ENCODE results near the gene MAGOH. TPM values are rescaled to one million over a fixed set of nuclear protein-coding genes. Genes with fewer than 3 reads are reported as not detected.
"Not testable (repeated sequence)": the region's sequence is repeated elsewhere in the genome, so short reads cannot be mapped to it uniquely, and the experiment has no call there.

Gene MAGOH
- total RNA-seq, 1 experiment from 2014 or later = 48.9 TPM

DNA sequence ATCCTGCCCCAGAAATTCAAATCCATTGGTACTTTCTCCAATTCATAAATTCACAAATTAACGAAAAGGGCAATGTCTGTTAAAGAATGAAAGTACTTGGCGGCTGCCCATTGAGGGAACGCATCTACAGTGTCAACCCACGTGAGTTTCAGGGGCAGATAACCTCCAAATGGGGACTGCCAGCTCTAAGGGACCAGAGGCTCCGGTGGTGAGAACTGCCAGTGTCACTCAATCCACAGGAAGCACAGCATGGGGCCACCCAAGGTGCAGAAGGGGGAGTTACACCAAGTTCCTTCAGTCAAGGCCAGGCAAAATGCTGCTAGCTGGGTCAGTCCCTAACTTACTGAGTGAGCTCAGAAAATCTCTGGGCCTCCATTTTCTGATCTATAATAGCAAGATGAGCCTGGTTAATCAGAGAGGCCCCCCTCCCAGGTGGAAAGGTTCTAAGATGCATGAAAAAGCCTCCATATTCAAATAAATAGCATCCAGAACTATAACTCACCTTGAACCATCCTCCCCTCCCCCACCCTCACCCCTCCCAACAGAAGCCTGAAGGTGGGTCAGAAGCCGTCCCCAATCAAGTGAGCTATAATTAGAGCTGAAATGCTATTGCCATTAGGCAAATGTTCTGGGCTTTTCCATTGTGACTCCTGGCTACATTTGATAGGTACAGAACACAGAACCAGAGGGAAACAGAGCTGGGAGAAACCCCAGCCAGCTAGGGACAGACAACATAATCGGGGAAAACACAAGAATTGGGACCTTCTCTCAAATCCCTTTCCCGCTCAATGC lies 47.8 kb upstream of the MAGOH start:
- Histone ChIP-seq H3K79me2 (ENCODE audit: low read length) (no peaks in the 10 kb centered on the region), H3K9ac (ENCODE audit: low read length) (no peak overlapping the region), H3K4me3 (ENCODE audit: low read length) (no peak overlapping the region), H2AFZ (ENCODE audit: low read length) (no peak overlapping the region), H3K4me2 (ENCODE audit: low read length) (no peak overlapping the region), H3K9me3 (ENCODE audit: low read length) (no peaks in the 10 kb centered on the region), H3K36me3 (ENCODE audit: low read depth, low read length) (peaks cover 29% of the 10 kb centered on the region), H3K27ac (ENCODE audit: low read length) (no peak overlapping the region), H3K27me3 (ENCODE audit: low read length) (no peaks in the 10 kb centered on the region), H3K4me1 (ENCODE audit: insufficient read depth, low read length) (no peaks in the 10 kb centered on the region), H3F3A (ENCODE audit: low read length, unreplicated experiment) (no peaks in the 10 kb centered on the region), H4K20me1 (ENCODE audit: low read length) (no peaks in the 10 kb centered on the region), H3K9me2 (replicated peaks; ENCODE audit: low read length) (no peaks in the 10 kb centered on the region)
- ChIA-PET CTCF (no interaction called here), POLR2A (ENCODE audit: unreplicated experiment) (no interaction called here)
- ATAC-seq = no peak
- DNase-seq = no peak
- intact Hi-C loops (cut with micrococcal nuclease) = no loop called here
- TF ChIP-seq, protein P1, sequence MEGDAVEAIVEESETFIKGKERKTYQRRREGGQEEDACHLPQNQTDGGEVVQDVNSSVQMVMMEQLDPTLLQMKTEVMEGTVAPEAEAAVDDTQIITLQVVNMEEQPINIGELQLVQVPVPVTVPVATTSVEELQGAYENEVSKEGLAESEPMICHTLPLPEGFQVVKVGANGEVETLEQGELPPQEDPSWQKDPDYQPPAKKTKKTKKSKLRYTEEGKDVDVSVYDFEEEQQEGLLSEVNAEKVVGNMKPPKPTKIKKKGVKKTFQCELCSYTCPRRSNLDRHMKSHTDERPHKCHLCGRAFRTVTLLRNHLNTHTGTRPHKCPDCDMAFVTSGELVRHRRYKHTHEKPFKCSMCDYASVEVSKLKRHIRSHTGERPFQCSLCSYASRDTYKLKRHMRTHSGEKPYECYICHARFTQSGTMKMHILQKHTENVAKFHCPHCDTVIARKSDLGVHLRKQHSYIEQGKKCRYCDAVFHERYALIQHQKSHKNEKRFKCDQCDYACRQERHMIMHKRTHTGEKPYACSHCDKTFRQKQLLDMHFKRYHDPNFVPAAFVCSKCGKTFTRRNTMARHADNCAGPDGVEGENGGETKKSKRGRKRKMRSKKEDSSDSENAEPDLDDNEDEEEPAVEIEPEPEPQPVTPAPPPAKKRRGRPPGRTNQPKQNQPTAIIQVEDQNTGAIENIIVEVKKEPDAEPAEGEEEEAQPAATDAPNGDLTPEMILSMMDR (conservative IDR thresholded peaks at IDR 0.05; ENCODE audit: low read depth, low read length) = no peak
- TF ChIP-seq EZH2 (IDR thresholded peaks at IDR 0.05; ENCODE audit: low read length, unreplicated experiment) = no peak
- TF ChIP-seq EZH2phosphoT487 (IDR thresholded peaks at IDR 0.05; ENCODE audit: borderline replicate concordance, low read length) = no peak
- BruUV-seq (replicated peaks) = no TSS peak

DNA sequence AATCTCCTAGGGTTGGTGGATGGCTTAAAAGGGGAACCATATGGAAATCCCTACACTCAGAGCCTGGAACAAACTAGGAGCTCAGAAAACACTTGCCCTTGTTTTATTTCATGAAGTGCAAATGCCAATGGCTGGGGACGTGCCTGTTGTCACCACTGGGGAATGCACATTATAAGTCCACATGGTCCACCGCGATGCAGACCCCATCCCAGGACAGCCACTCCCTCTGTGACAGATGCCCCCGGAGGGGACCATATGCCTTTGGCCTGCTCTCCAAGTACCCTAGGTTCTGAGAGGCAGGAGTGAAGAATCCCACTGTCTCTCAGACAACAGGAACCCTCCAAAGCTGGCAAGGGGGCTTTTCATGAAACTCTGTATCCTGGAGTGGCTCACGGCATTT lies 47.2 kb upstream of the MAGOH start:
- TF ChIP-seq, protein P1 (conservative IDR thresholded peaks at IDR 0.05; ENCODE audit: low read depth, low read length) = no peak
- TF ChIP-seq EZH2 (IDR thresholded peaks at IDR 0.05; ENCODE audit: low read length, unreplicated experiment) (no peak), EZH2phosphoT487 (IDR thresholded peaks at IDR 0.05; ENCODE audit: borderline replicate concordance, low read length) (no peak)
- Histone ChIP-seq H3K9me3 (ENCODE audit: low read length) (no peaks in the 10 kb centered on the region), H3K27ac (ENCODE audit: low read length) (no peak overlapping the region), H2AFZ (ENCODE audit: low read length) (no peak overlapping the region), H3K27me3 (ENCODE audit: low read length) (no peaks in the 10 kb centered on the region), H3K36me3 (ENCODE audit: low read depth, low read length) (peaks cover 29% of the 10 kb centered on the region), H3K4me1 (ENCODE audit: insufficient read depth, low read length) (no peaks in the 10 kb centered on the region), H3F3A (ENCODE audit: low read length, unreplicated experiment) (no peaks in the 10 kb centered on the region), H3K4me2 (ENCODE audit: low read length) (no peak overlapping the region), H4K20me1 (ENCODE audit: low read length) (no peaks in the 10 kb centered on the region), H3K9me2 (replicated peaks; ENCODE audit: low read length) (no peaks in the 10 kb centered on the region), H3K9ac (ENCODE audit: low read length) (no peak overlapping the region), H3K4me3 (ENCODE audit: low read length) (no peak overlapping the region), H3K79me2 (ENCODE audit: low read length) (no peaks in the 10 kb centered on the region)
- ChIA-PET CTCF (no interaction called here), POLR2A (ENCODE audit: unreplicated experiment) (no interaction called here)
- DNase-seq = no peak
- BruUV-seq (replicated peaks) = no TSS peak
- ATAC-seq = no peak
- intact Hi-C loops (cut with micrococcal nuclease) = no loop called here

DNA sequence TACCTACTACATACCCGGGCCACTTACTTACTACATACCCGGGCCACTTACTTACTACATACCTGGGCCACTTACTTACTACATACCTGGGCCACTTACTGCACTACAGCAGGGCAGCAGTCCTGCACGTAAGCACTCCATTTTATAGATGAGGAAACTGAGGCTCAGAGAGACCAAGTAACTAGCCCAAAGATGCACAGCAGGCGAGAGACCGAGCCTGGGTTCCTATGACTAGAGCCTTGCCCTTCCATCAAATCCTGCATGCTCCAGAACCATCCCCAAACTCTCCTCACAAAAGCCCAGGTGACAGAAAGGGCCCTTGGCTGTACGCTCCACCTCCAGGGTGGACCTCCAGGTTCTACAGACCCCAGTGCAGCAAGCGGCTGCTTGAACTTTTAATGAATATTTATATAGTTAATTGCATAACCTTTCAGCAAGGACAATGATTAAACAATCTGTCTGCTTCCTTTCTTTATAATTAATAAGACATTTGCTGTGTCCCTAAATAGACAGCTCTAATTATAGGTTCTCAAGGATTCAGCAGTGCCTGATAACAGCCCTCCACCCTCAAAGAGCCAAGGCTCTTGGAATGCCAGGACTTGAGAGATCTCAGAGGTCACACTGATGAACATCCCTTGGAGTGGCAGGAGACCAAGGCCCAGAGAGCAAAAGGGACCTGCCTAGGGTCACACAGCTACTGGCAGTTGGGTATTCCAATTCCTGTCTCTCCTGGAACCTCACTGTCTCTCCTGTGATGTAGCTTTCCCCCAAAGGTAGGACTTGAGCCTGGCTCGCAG lies 46.1 kb upstream of the MAGOH start:
- no peak for DNase-seq
- H3K4me1 ChIP-seq (ENCODE audit: insufficient read depth, low read length) = no peaks in the 10 kb centered on the region
- BruUV-seq (replicated peaks) = no TSS peak
- no peak for ATAC-seq
- ChIA-PET POLR2A (ENCODE audit: unreplicated experiment) (no interaction called here), CTCF (no interaction called here)
- no peaks in the 10 kb centered on the region for H3K9me3 ChIP-seq (ENCODE audit: low read length)
- TF ChIP-seq EZH2 (IDR thresholded peaks at IDR 0.05; ENCODE audit: low read length, unreplicated experiment) (no peak), EZH2phosphoT487 (IDR thresholded peaks at IDR 0.05; ENCODE audit: borderline replicate concordance, low read length) (no peak)
- TF ChIP-seq, protein P1 (conservative IDR thresholded peaks at IDR 0.05; ENCODE audit: low read depth, low read length) = no peak
- no peaks in the 10 kb centered on the region for H3K79me2 ChIP-seq (ENCODE audit: low read length)
- H3K9me2 ChIP-seq (replicated peaks; ENCODE audit: low read length) = no peaks in the 10 kb centered on the region
- no peaks in the 10 kb centered on the region for H3K27me3 ChIP-seq (ENCODE audit: low read length)
- no peaks in the 10 kb centered on the region for H4K20me1 ChIP-seq (ENCODE audit: low read length)
- no peak overlapping the region for H3K27ac ChIP-seq (ENCODE audit: low read length)
- no peak overlapping the region for H2AFZ ChIP-seq (ENCODE audit: low read length)
- H3K9ac ChIP-seq (ENCODE audit: low read length) = no peak overlapping the region
- H3K36me3 ChIP-seq (ENCODE audit: low read depth, low read length) = peaks cover 29% of the 10 kb centered on the region
- H3K4me2 ChIP-seq (ENCODE audit: low read length) = no peak overlapping the region
- no peak overlapping the region for H3K4me3 ChIP-seq (ENCODE audit: low read length)
- intact Hi-C loops (cut with micrococcal nuclease) = no loop called here
- H3F3A ChIP-seq (ENCODE audit: low read length, unreplicated experiment) = no peaks in the 10 kb centered on the region

DNA sequence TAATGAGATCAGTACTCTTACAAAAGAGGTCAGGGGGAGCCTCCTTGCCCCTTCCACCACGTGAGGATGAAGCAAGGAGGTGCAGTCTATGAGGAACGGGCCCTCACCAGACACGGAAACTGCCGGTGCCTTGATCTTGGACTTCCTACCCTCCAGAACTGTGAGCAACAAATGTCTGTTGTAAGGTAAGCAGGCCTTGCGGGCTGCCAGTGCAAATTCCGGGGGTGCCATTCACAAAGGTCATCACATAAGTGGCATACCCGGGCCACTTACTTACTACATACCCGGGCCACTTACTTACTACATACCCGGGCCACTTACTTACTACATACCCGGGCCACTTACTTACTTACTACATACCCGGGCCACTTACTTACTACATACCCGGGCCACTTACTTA lies 44.8 kb upstream of the MAGOH start:
- H3K4me1 ChIP-seq (ENCODE audit: insufficient read depth, low read length); H3K79me2 ChIP-seq (ENCODE audit: low read length); H3K4me2 ChIP-seq (ENCODE audit: low read length); H3K9me2 ChIP-seq (replicated peaks; ENCODE audit: low read length); BruUV-seq (replicated peaks); ATAC-seq; H2AFZ ChIP-seq (ENCODE audit: low read length); H4K20me1 ChIP-seq (ENCODE audit: low read length); H3K4me3 ChIP-seq (ENCODE audit: low read length); H3K9ac ChIP-seq (ENCODE audit: low read length); H3K9me3 ChIP-seq (ENCODE audit: low read length); POLR2A ChIA-PET (ENCODE audit: unreplicated experiment); H3F3A ChIP-seq (ENCODE audit: low read length, unreplicated experiment); CTCF ChIA-PET; DNase-seq; intact Hi-C loops (cut with micrococcal nuclease); H3K27ac ChIP-seq (ENCODE audit: low read length); H3K27me3 ChIP-seq (ENCODE audit: low read length): not testable (repeated sequence)
- peaks cover 28% of the 10 kb centered on the region for H3K36me3 ChIP-seq (ENCODE audit: low read depth, low read length)

Data from PC-3 (cell line).